GM23338 (cell line): ENCODE results near the gene CYB5RL. TPM values are rescaled to one million over a fixed set of nuclear protein-coding genes. Genes with fewer than 3 reads are reported as not detected.

Experiments
- ATAC-seq: fragments of 200-7000 bp; cut with Tn5 transposase; 3 replicates; pipeline ENCODE4 v1.9.1; 2020
- DNase-seq: peaks from one replicate; pipeline ENCODE4 v3.0.0-alpha.2; 2015; ENCODE audit warnings: low spot score
- H2AFZ ChIP-seq: fragments of 200-600 bp; sonication (generic); 2 replicates; pipeline ENCODE4 v1.8.0; 2016; ENCODE audit warnings: antibody characterized with exemption, mild to moderate bottlenecking, moderate library complexity
- H3F3A ChIP-seq: fragments of 200-600 bp; sonication (generic); replicated peaks from 2 replicates; pipeline ENCODE4 v1.8.0; 2017; ENCODE audit warnings: antibody characterized with exemption, mixed run types, low read depth
- H3K27ac ChIP-seq: fragments of 200-600 bp; sonication (generic); 2 replicates; pipeline ENCODE4 v1.6.1; 2016; ENCODE audit warnings: low read depth
- H3K27me3 ChIP-seq: fragments of 200-600 bp; sonication (generic); 2 replicates; pipeline ENCODE4 v1.8.0; 2016; ENCODE audit warnings: mild to moderate bottlenecking, mixed run types, moderate library complexity; ENCODE audit not compliant: insufficient read depth
- H3K36me3 ChIP-seq: fragments of 200-600 bp; sonication (generic); 2 replicates; pipeline ENCODE4 v1.8.0; 2016; ENCODE audit warnings: mild to moderate bottlenecking; ENCODE audit not compliant: insufficient read depth
- H3K4me1 ChIP-seq: fragments of 200-600 bp; sonication (generic); 2 replicates; pipeline ENCODE4 v1.8.0; 2016; ENCODE audit warnings: mild to moderate bottlenecking, moderate library complexity; ENCODE audit not compliant: insufficient read depth
- H3K4me2 ChIP-seq: fragments of 200-600 bp; sonication (generic); 2 replicates; pipeline ENCODE4 v1.7.1; 2017; ENCODE audit warnings: mixed run types
- H3K4me3 ChIP-seq: fragments of 200-600 bp; sonication (generic); 2 replicates; pipeline ENCODE4 v1.6.1; 2016; ENCODE audit warnings: mixed run types
- H3K79me2 ChIP-seq: fragments of 200-600 bp; sonication (generic); replicated peaks from 2 replicates; pipeline ENCODE4 v1.8.0; 2017; ENCODE audit warnings: mild to moderate bottlenecking; ENCODE audit not compliant: insufficient read depth
- H3K9me2 ChIP-seq: fragments of 200-600 bp; sonication (generic); 2 replicates; pipeline ENCODE4 v1.8.0; 2017; ENCODE audit not compliant: insufficient read depth
- H4K20me1 ChIP-seq: fragments of 200-600 bp; sonication (generic); replicated peaks from 2 replicates; pipeline ENCODE4 v1.8.0; 2017; ENCODE audit warnings: mild to moderate bottlenecking; ENCODE audit not compliant: insufficient read depth
- H3K27ac Mint-ChIP-seq: 2 replicates; pipeline ENCODE4 v1.8.0; 2020; ENCODE audit warnings: inconsistent platforms, mild to moderate bottlenecking, moderate library complexity, mixed read lengths
- H3K27me3 Mint-ChIP-seq: 3 replicates; pipeline ENCODE4 v1.8.0; 2022; ENCODE audit warnings: low read depth, mild to moderate bottlenecking, moderate library complexity, mixed read lengths, inconsistent platforms; ENCODE audit not compliant: insufficient read depth, poor library complexity
- H3K36me3 Mint-ChIP-seq: 3 replicates; pipeline ENCODE4 v1.8.0; 2021; ENCODE audit warnings: low read depth, mild to moderate bottlenecking, inconsistent platforms, moderate library complexity, mixed read lengths
- H3K4me1 Mint-ChIP-seq: 3 replicates; pipeline ENCODE4 v1.8.0; 2020; ENCODE audit warnings: mild to moderate bottlenecking, inconsistent platforms, mixed read lengths
- H3K4me3 Mint-ChIP-seq: 3 replicates; pipeline ENCODE4 v1.8.0; 2021; ENCODE audit warnings: moderate library complexity, mild to moderate bottlenecking, inconsistent platforms, mixed read lengths
- H3K9me3 Mint-ChIP-seq: 3 replicates; pipeline ENCODE4 v1.8.0; 2020; ENCODE audit warnings: moderate library complexity, mild to moderate bottlenecking, inconsistent platforms, mixed read lengths
- CREB1 ChIP-seq: fragments of 250-450 bp; sonication (Bioruptor Pico); IDR thresholded peaks from 2 replicates; pipeline ENCODE4 v1.5.0; 2020; ENCODE audit warnings: low read depth, mild to moderate bottlenecking, moderate library complexity
- CTCF ChIP-seq, 2 experiments: fragments of 200-600 bp in 1 of 2; sonication (generic) in 1 of 2; conservative IDR thresholded peaks; 2 replicates each; pipeline versions ENCODE4 v1.5.1 to v1.6.1; 2016 to 2017; ENCODE audit warnings: antibody characterized with exemption in 2 of 2, low read depth in 2 of 2, mild to moderate bottlenecking in 2 of 2, moderate library complexity in 1 of 2
- ETS1 ChIP-seq: IDR thresholded peaks from 2 replicates; pipeline ENCODE4 v1.6.1; 2016; ENCODE audit warnings: antibody characterized with exemption
- EZH2 ChIP-seq: fragments of 200-600 bp; sonication (generic); IDR thresholded peaks from one replicate; pipeline ENCODE4 v1.8.0; 2017; ENCODE audit warnings: antibody characterized with exemption, mild to moderate bottlenecking, low read depth; ENCODE audit not compliant: unreplicated experiment
- EZH2phosphoT487 ChIP-seq: fragments of 200-600 bp; sonication (generic); IDR thresholded peaks from one replicate; pipeline ENCODE4 v1.8.1; 2018; ENCODE audit warnings: antibody characterized with exemption; ENCODE audit not compliant: unreplicated experiment
- JUNB ChIP-seq: IDR thresholded peaks from one replicate; pipeline ENCODE4 v1.6.1; 2016; ENCODE audit warnings: antibody characterized with exemption; ENCODE audit not compliant: unreplicated experiment
- NANOG ChIP-seq: IDR thresholded peaks from 2 replicates; pipeline ENCODE4 v1.6.1; 2016; ENCODE audit warnings: antibody characterized with exemption, borderline replicate concordance
- POLR2AphosphoS5 ChIP-seq: IDR thresholded peaks from 2 replicates; pipeline ENCODE4 v1.6.1; 2016; ENCODE audit warnings: antibody characterized with exemption, low read depth
- REST ChIP-seq: IDR thresholded peaks from one replicate; pipeline ENCODE4 v1.6.1; 2018; ENCODE audit warnings: antibody characterized with exemption; ENCODE audit not compliant: unreplicated experiment
- STAT1 ChIP-seq: IDR thresholded peaks from one replicate; pipeline ENCODE4 v1.6.1; 2016; ENCODE audit warnings: antibody characterized with exemption; ENCODE audit not compliant: unreplicated experiment
- ZNF114 ChIP-seq: fragments of 250-450 bp; sonication (Bioruptor Pico); IDR thresholded peaks from 2 replicates; pipeline ENCODE4 v1.5.0; 2020; ENCODE audit warnings: mild to moderate bottlenecking, moderate library complexity
- ZNF331 ChIP-seq: fragments of 250-450 bp; sonication (Bioruptor Pico); IDR thresholded peaks from 2 replicates; pipeline ENCODE4 v1.5.0; 2020; ENCODE audit warnings: low read depth, mild to moderate bottlenecking, moderate library complexity
- ZNF462 ChIP-seq: fragments of 250-450 bp; sonication (Bioruptor Pico); IDR thresholded peaks from 2 replicates; pipeline ENCODE4 v1.5.0; 2020; ENCODE audit warnings: mild to moderate bottlenecking, moderate library complexity
- polyA plus RNA-seq: library from polyadenylated mRNA; unstranded; fragments of >200 nt; fragmentation: Nextera tagmentation; extraction: Ambion mirVana; gene quantifications from 2 replicates; pipeline ENCODE4 v1.2.1, GENCODE V29; 2016
- total RNA-seq: library from RNA; depleted of rRNA; stranded (reverse); fragments of >200 nt; shearing (Covaris generic); gene quantifications from 2 replicates; pipeline ENCODE4 v1.2.3, GENCODE V29; 2014

The CYB5RL gene
- total and polyA plus RNA-seq, 2 experiments from 2014 or later: 5.9 to 11.5 TPM

GRCh38 chr1:54158071-54158470, 41.8 kb downstream of the CYB5RL start:
- no peak for DNase-seq
- Histone ChIP-seq H3K4me3 (no peak overlapping the region), H2AFZ (no peak overlapping the region), H3K27me3 (no peaks in the 10 kb centered on the region), H3K36me3 (no peaks in the 10 kb centered on the region), H4K20me1 (no peaks in the 10 kb centered on the region), H3K4me2 (no peak overlapping the region), H3K4me1 (no peaks in the 10 kb centered on the region; the same call in 1 of the 2 replicates), H3K27ac (no peak overlapping the region), H3K79me2 (no peaks in the 10 kb centered on the region), H3K9me2 (no peaks in the 10 kb centered on the region), H3F3A (no peaks in the 10 kb centered on the region)
- Mint-ChIP-seq H3K36me3 (no peaks in the 10 kb centered on the region), H3K9me3 (no peaks in the 10 kb centered on the region), H3K4me1 (peaks cover 10% of the 10 kb centered on the region; the same call in 2 of the 3 replicates), H3K4me3 (no peak overlapping the region), H3K27ac (no peak overlapping the region), H3K27me3 (peaks cover 7% of the 10 kb centered on the region)
- TF ChIP-seq EZH2 (no peak), CTCF (conservative IDR thresholded peaks at IDR 0.05; ENCODE audit: low read depth in 2 of 2) (no peak), EZH2phosphoT487 (no peak), ZNF331 (no peak), JUNB (no peak), NANOG (no peak), ZNF462 (CRISPR knock-in tag) (no peak), ETS1 (no peak), POLR2AphosphoS5 (no peak), CREB1 (CRISPR knock-in tag) (no peak), STAT1 (no peak), ZNF114 (no peak), REST (no peak)
- ATAC-seq: no peak
